LoVo (cell line): Measurements from ENCODE around the gene GDNF.

ENCODE experiments used
- DNase-seq: peaks from one replicate; pipeline ENCODE4 v3.0.0-alpha.2; 2016; ENCODE audit warnings: low spot score

The GDNF gene

DNA sequence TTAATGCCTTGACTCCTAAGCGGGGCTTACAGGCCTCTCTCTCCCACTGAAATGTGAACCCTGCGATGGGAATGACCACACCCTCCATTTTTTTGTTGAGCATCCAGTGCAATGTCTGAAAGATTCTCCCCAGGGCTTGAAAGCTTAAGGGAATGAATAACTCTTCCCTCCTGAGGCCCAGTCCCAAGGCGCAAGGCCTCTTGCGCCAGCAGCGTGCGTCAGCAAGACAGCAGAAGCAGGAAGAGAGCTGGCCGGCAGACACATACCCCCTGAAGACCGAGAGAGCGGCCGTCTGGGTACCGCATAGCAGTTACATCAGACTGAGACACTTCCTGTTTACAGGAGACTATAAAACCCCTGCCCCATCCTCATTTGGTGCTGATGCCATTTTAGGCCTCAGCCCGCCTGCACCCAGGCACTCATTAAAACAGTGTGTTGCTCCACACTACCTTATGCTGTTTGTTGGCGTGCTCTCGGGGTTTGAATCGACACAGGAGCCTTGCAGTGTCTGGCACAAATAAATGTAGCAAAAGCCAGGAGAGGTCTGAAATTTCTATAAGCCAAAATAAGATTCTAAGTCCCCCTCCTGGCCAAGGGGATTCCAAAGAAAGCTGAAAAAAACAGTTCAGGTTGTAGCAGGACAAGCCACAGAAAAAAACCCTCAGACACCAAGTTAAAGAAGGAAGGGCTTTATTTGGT is 62.3 kb downstream of the GDNF start:
- DNase-seq, result no peak

DNA sequence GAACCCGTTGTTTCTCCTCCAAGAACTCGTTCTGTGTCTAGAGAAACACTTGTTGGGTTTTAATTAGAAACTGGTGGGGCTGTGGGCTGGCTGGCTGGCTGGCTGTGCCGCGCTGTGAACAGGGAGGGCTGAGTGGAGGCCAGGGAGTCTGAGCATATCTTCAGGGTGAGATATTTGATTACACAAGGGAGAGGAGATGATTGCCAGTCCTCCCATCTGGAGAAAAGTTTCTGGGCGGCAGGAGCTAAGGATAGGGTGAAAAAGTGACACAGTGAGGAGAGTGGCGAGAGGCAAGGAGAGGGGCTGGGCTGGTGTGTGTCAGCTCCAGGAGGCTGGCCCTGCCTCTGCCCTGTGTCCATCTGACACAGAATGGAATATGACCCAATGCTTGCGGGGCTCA is 63.0 kb downstream of the GDNF start:
- no peak for DNase-seq

DNA sequence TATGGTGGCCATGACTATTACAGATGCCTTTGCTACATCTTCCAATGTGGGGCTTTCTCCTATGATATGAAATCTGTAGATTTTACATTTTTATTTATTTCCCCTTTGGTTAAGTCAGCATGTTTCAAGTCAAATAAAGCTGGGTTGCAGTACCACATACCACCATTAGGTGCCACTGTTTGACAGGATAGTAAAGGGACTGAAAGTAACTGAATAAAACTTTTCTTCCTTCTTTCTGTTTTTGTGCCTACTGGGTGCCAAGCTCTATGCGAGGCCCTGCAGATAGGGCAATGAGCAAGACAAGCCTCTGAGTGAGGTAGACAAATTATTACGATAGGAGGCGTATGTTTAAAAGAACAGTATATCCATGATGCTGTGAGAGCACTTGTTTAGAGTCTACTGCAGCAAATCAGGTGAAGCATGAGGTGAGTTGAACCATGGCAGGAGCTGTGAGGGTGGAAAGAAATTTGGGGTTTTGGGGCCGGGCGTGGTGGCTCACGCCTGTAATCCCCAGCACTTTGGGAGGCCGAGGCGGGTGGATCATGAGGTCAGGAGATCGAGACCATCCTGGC is 64.8 kb downstream of the GDNF start:
- no peak for DNase-seq

DNA sequence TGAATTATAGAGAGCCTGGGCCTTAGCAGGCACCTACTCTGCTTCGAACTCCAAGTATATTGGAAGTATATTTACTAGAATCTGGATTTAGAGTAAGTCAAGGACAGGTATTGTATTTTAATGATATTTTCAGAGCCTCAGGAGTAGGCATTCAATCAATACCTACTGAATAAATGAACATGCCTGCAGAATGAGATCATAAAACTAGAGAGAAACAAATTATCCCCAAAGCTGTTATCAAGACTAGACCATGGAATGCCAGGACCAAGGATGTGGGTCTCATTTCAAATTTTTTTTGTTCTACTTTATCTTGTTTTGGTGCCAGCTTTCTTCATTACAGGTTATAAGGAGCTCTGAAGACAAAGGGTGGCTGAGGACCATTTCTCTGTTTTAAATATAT is 66.0 kb downstream of the GDNF start:
- DNase-seq, result no peak

DNA sequence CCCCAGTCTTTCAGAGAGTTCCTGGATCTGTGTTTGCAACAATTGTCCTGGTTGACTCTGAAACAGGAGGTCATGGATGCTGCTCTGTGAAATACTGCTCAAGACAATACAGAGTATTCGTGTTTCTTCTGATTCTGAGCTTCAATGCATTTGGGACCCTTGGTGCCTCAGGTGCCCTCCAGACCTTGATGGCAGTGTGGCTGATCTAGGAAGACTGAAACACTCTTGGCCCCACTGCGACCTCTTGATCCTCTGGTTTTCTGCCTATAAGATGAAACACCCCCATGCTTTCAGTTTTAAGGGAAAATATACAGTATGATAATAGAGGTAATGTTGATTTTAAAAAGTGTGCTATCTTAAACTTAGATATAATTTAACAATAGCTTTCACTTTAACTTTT is 67.6 kb downstream of the GDNF start:
- DNase-seq, result no peak

DNA sequence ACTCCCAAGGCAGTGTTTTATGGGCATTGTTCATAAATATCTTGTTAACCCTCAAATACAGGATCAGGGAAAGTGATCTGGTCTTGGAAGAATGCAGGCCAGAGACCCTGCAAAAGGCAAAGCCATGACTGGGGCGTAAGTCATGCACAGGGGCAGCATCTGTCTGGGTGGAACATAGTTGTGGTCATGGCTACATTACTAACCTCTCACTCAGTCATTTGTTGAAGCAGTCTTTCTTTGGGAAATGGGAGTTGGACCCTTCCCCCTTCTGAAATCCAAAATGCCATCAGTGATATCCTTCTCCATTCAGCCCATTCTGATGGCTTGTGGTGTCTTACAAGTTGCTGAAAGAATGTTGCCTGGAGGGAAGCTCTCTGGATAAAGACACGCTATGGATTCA is 68.1 kb downstream of the GDNF start:
- DNase-seq, result peak; percentile 34

DNA sequence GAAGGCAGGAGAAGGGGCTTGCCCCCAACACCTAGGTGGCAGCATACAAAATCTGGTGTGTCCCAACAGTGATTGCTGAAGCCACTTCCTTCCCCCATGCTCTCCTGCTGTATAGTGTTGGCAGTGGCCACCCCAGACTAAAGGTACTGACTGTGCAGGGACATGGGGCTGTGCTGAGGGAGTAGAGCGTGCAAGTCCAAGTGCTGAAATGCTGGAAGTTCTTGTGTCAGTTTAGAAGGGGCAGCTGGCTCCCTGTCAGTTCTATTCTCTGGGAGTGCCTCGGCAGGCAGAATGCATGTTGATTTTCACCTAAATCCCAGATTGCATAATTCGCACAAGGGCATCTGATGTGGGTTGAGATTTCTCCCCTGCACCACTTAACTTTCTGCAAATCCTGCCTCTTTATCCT is 68.6 kb downstream of the GDNF start:
- no peak for DNase-seq

DNA sequence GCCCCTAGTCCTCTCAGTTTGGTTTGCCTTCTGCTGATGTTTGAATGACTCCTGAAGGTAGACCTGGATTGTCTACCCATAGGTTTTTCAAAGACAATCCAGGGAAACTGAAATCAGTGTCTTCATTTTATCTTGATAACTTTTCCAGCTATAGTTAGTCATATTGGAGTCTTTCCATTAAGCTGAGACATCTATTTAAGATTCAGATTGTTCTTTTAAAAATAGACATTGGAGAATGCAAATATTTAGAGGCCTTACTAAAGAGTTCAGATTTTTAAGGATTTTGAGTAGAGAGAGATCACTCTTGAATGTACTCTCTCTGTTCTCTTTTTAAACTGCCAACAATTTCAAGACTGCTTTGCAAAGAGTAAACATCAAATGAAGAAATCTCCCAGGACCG is 69.1 kb downstream of the GDNF start:
- no peak for DNase-seq

DNA sequence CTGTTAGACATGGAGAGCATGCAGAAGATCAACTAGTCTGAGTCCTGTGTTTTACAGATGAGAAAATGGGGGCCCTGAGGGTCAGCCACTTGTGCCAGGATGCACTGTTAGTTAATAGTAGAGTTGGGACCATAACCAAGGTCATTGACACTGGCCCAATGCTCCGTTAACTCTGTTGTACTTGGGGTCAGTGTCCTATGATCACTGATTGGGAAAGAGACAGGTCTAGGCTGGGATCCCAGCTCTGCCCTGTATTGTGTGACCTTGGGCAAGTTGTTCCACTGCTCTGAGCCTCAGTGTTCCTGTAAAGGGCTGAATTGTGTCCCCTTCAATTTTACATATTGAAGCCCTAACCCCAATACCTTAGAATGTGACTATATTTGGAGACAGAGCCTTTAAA is 70.0 kb downstream of the GDNF start:
- no peak for DNase-seq

DNA sequence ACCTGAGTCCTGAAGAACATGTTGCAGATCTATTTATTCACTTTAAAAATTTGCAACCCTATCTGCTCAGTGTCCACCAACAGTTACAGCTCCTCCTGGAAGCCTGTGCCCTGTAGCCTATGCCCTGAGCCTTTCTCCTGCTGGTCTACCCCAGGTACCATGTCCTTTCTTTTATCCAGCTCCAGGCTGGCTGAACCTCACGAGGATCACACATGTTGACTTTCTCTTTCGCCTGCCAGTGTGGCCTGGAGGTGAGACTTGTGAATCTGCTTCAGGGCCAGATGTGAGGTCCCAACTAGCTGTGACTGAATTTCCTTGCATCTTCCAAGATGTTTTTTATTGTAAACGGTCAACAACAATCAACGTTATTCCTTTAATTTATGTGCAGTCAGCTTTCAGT is 70.7 kb downstream of the GDNF start:
- no peak for DNase-seq

DNA sequence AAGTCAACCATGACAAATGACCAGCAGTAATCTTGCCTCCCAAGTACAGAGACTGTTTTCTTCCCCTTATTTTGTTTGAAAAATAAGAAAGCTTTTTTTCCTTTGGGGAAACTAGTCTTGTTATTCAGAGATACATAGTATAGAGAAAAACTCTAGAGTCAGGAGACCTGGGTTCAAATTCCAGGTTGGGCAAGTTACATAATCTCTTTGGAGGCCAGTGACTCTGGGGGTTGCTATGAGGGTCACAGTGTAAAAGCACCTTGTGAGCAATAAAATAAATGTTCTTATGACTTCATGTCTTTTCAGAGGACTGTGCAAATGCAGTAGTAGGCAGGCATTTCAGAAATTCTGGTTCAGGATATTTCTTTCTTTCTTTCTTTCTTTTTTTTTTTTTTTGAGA is 71.5 kb downstream of the GDNF start:
- DNase-seq, result no peak

DNA sequence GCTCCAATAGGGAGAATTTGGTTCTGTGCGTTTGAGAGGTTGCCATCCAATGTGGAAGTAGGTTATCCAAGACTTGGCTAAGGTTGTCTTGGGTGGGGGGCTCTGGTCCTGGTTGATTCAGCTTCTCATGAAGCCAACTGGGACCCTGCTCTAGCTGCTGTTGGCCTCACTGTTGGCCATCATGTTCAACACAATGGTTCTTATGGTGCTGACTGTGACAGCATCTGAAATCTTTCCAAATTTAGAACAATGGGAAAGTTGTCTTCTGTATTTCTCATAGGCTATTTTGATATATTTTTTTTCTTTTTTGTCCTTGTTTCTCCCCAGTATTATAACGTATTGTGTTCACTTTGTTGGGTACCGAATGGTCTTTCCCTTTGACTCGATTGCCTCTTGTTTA is 71.9 kb downstream of the GDNF start:
- no peak for DNase-seq

DNA sequence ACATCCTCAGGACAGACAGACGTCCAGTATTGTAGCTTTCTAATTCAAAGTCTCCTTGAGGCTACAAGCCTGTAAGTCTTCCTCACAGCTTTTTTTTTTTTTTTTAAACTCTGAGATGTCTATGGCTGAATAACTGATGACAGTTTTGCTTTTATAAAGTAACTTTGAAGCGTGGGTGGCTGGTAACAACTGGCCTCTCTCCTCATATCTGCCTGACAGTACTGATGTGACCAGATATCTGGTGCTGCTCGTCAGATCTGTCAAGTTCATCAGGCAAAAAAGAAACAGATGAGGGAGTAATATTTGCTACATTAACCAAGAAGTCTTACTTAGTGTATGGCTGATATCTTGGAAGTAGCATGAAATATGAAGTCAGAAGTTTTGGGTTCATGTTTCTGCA is 72.6 kb downstream of the GDNF start:
- no peak for DNase-seq
